ENCODE data around the gene ATG14.

GRCh38 chr14:55426891-55427290 lies 15.3 kb upstream of the ATG14 start:
- TF ChIP-seq CTCF (tag by site-specific recombination; IDR thresholded peaks at IDR 0.05) (no peak), AEBP2 (tag by site-specific recombination; IDR thresholded peaks at IDR 0.05; ENCODE audit: borderline replicate concordance) (no peak), ZNF280C (tag by site-specific recombination; IDR thresholded peaks at IDR 0.05) (no peak), ZNF140 (tag by site-specific recombination; IDR thresholded peaks at IDR 0.05) (no peak)
